Measurements from ENCODE around the gene RABGAP1L. TPM values are rescaled to one million over a fixed set of nuclear protein-coding genes. Genes with fewer than 3 reads are reported as not detected.
"Not testable (repeated sequence)": the region's sequence is repeated elsewhere in the genome, so short reads cannot be mapped to it uniquely, and the experiment has no call there.

Gene RABGAP1L
- total RNA-seq, 2 donors from 2014 or later = 37.9 to 59.8 TPM

DNA sequence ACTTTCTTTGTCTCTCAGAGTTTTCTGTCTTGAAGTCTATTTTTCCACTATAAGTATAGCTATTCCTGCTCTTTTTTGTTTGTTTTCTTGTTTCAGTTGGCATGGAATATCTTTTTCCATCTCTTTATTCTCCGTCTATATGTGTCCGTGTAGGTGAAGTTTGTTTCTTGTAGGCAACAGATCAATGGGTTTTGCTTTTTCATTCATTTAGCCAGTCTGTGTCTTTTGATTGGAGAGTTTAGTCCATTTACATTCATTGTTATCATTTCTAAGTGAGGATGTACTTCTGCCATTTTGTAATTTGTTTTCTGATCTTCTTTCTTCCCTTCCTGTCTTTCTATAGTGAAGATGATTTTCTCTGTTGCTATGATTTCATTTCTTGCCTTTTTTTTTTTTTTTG lies 155.9 kb downstream of the RABGAP1L start:
- Histone ChIP-seq H3K9me3 (peaks cover 12% of the 10 kb centered on the region), H3K36me3 (peaks cover 4% of the 10 kb centered on the region), H3K4me3 (no peak overlapping the region), H3K4me1 (ENCODE audit: control insufficient read depth in 1 of 2, low read depth in 2 of 2) (no peaks in the 10 kb centered on the region), H3K27me3 (replicated peaks; ENCODE audit: insufficient read depth) (no peaks in the 10 kb centered on the region), H3K27ac (no peak overlapping the region)
- TF ChIP-seq, protein P1, sequence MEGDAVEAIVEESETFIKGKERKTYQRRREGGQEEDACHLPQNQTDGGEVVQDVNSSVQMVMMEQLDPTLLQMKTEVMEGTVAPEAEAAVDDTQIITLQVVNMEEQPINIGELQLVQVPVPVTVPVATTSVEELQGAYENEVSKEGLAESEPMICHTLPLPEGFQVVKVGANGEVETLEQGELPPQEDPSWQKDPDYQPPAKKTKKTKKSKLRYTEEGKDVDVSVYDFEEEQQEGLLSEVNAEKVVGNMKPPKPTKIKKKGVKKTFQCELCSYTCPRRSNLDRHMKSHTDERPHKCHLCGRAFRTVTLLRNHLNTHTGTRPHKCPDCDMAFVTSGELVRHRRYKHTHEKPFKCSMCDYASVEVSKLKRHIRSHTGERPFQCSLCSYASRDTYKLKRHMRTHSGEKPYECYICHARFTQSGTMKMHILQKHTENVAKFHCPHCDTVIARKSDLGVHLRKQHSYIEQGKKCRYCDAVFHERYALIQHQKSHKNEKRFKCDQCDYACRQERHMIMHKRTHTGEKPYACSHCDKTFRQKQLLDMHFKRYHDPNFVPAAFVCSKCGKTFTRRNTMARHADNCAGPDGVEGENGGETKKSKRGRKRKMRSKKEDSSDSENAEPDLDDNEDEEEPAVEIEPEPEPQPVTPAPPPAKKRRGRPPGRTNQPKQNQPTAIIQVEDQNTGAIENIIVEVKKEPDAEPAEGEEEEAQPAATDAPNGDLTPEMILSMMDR (IDR thresholded peaks at IDR 0.05) = no peak
- DNase-seq (ENCODE audit: low spot score) (no peak), ATAC-seq (ENCODE audit: insufficient number of reproducible peaks, low FRiP score, low read depth) (no peak)

DNA sequence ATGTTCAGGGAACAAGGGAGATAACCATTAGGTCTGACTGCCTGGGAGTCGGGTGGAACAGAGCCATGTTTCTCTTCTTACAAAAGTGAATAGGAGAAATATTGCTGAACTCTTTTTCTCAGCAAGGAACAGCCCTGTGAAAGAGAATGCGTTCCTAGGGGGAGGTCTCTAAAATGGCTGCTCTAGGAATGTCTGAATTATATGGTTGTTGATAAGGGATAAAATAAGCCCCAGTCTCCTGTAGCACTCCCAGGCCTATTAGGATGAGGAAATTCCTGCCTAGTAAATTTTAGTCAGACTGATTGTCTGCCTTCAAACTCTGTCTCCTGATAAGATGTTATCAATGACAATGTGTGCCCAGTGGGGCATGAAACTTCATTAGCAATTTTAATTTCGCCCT lies 161.6 kb downstream of the RABGAP1L start:
- not testable (repeated sequence) for H3K27me3 ChIP-seq (replicated peaks; ENCODE audit: insufficient read depth); H3K36me3 ChIP-seq; H3K4me3 ChIP-seq; H3K4me1 ChIP-seq (ENCODE audit: control insufficient read depth in 1 of 2, low read depth in 2 of 2); ATAC-seq (ENCODE audit: insufficient number of reproducible peaks, low FRiP score, low read depth); DNase-seq (ENCODE audit: low spot score); H3K27ac ChIP-seq
- peaks cover 20% of the 10 kb centered on the region for H3K9me3 ChIP-seq

DNA sequence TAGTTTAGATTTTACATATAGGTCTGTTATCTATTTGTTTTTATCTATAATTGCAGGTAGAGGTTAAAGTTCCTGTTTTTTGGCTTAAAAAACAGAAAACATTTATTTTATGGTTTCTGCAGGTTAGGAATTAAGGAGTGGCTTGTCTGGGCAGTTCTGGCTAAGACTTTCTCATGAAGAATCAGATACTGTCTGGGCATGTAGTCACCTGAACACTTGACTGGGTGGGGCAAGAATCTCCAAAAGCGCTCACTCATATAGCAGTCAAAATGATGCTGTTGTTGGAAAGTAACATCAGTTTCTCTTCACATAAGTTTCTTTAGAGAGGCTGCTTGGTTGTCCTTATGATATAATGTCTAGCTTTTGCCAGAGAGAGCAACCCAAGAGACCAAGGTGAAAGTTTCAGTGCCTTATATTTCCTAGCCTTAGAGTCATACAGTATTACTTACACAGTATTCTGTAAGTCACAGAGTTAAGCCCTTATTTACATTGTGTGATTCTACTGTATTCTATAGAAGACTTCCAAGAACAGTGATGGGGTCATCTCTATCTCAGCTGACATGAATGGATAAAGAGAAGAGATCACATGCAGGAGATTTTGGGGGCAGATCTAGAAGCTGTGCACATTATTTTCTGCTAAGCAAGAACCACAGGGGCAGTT lies 163.0 kb downstream of the RABGAP1L start:
- peaks cover 27% of the 10 kb centered on the region for H3K9me3 ChIP-seq
- H3K27ac ChIP-seq = no peak overlapping the region
- no peaks in the 10 kb centered on the region for H3K36me3 ChIP-seq
- ATAC-seq (ENCODE audit: insufficient number of reproducible peaks, low FRiP score, low read depth) (no peak), DNase-seq (ENCODE audit: low spot score) (no peak)
- no peaks in the 10 kb centered on the region for H3K27me3 ChIP-seq (replicated peaks; ENCODE audit: insufficient read depth)
- no peaks in the 10 kb centered on the region for H3K4me1 ChIP-seq (ENCODE audit: control insufficient read depth in 1 of 2, low read depth in 2 of 2)
- H3K4me3 ChIP-seq = no peak overlapping the region
- TF ChIP-seq, protein P1 (IDR thresholded peaks at IDR 0.05) = no peak

GRCh38 chr1:174324493-174324892 lies 165.2 kb downstream of the RABGAP1L start:
- no peak for DNase-seq (ENCODE audit: low spot score)
- Histone ChIP-seq H3K36me3 (no peaks in the 10 kb centered on the region), H3K4me3 (no peak overlapping the region), H3K4me1 (ENCODE audit: control insufficient read depth in 1 of 2, low read depth in 2 of 2) (no peaks in the 10 kb centered on the region), H3K27ac (no peak overlapping the region), H3K27me3 (replicated peaks; ENCODE audit: insufficient read depth) (no peaks in the 10 kb centered on the region), H3K9me3 (peaks cover 29% of the 10 kb centered on the region)
- ATAC-seq (ENCODE audit: insufficient number of reproducible peaks, low FRiP score, low read depth) = no peak
- TF ChIP-seq, protein P1 (IDR thresholded peaks at IDR 0.05) = no peak

GRCh38 chr1:174324939-174325338 lies 165.6 kb downstream of the RABGAP1L start:
- ATAC-seq (ENCODE audit: insufficient number of reproducible peaks, low FRiP score, low read depth) = no peak
- Histone ChIP-seq H3K4me1 (ENCODE audit: control insufficient read depth in 1 of 2, low read depth in 2 of 2) (no peaks in the 10 kb centered on the region), H3K4me3 (no peak overlapping the region), H3K9me3 (peaks cover 29% of the 10 kb centered on the region), H3K27me3 (replicated peaks; ENCODE audit: insufficient read depth) (no peaks in the 10 kb centered on the region), H3K27ac (no peak overlapping the region), H3K36me3 (no peaks in the 10 kb centered on the region)
- DNase-seq (ENCODE audit: low spot score) = no peak
- TF ChIP-seq, protein P1 (IDR thresholded peaks at IDR 0.05) = no peak

DNA sequence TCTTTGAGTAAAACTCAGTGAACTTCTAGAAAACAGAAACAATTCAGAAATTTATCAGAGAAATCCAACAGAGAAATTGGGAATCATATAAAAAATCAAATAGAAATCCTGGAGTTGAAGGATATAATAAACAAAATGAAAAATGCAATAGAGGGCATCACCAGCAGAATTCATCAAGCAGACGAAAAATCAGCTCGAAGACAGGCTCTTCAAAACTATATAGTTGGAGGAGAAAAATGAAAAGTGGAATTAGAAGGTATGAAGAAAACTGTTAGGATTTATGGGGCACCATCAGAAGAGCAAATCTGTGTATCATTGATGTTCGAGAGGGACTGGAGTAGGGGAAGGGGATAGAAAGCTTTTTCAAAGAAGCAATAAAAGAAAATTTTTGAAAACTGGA lies 167.0 kb downstream of the RABGAP1L start:
- no peak overlapping the region for H3K27ac ChIP-seq
- H3K4me3 ChIP-seq = no peak overlapping the region
- peaks cover 18% of the 10 kb centered on the region for H3K9me3 ChIP-seq
- TF ChIP-seq, protein P1 (IDR thresholded peaks at IDR 0.05) = no peak
- DNase-seq (ENCODE audit: low spot score) = no peak
- H3K36me3 ChIP-seq = no peaks in the 10 kb centered on the region
- no peak for ATAC-seq (ENCODE audit: insufficient number of reproducible peaks, low FRiP score, low read depth)
- H3K4me1 ChIP-seq (ENCODE audit: control insufficient read depth in 1 of 2, low read depth in 2 of 2) = no peaks in the 10 kb centered on the region
- no peaks in the 10 kb centered on the region for H3K27me3 ChIP-seq (replicated peaks; ENCODE audit: insufficient read depth)

Data from thoracic aorta (tissue), 2 donors.